Measurements from ENCODE around the gene ASB2. TPM values are rescaled to one million over a fixed set of nuclear protein-coding genes. Genes with fewer than 3 reads are reported as not detected.

ASB2 gene
- total and polyA plus RNA-seq, 2 of the 13 experiments (the other 11 are each of a cell fraction or from before 2014, with no cell fraction given), result 0.82 to 4.1 TPM

GRCh38 chr14:93986955-93987354, 10.6 kb upstream of the ASB2 start (continued):
- no peak for TF ChIP-seq ZBTB37 (CRISPR knock-in tag; IDR thresholded peaks at IDR 0.05)

GRCh38 chr14:93984987-93985410, 8.6 kb upstream of the ASB2 start:
- peaks cover 64% of the 10 kb centered on the region for H3K4me1 ChIP-seq (ENCODE audit: insufficient read depth, low read length)
- H3K27me3 ChIP-seq (ENCODE audit: control insufficient read depth in 1 of 2, insufficient read depth in 2 of 2, low read length in 2 of 2), result peaks cover 0 to 16% of the 10 kb centered on the region in 2 experiments; a peak in 2 of 5 replicates
- intact Hi-C loops (cut with micrococcal nuclease; ENCODE audit: unreplicated experiment), result loop anchor here (1.0 kb wide), 1 partner anchor 16 kb away; no protein-coding TSS in a partner anchor
- no TSS peak for BruUV-seq (replicated peaks)
- no peak overlapping the region for H3K27ac ChIP-seq (ENCODE audit: extremely low read length, insufficient read depth, low read length)
- no peaks in the 10 kb centered on the region for H3K9me3 ChIP-seq (ENCODE audit: low read length)
- peak overlapping the region; percentile 66 for H3K4me2 ChIP-seq (ENCODE audit: low read depth, low read length)
- H2AFZ ChIP-seq (ENCODE audit: low read length), result no peak overlapping the region
- H4K20me1 ChIP-seq (ENCODE audit: insufficient read depth, low read length), result no peaks in the 10 kb centered on the region
- POLR2A ChIA-PET, result interaction anchor here (0.7 to 0.9 kb wide), 3 partner anchors 13 to 43 kb away, joined by 3 read pairs; no protein-coding TSS in a partner anchor
- in situ Hi-C loops (cut with HindIII; ENCODE audit: extremely low pct_ligation_motif_present, low pct_unique_long_range_greater_than_20kb), result no loop called here
- no peaks in the 10 kb centered on the region for H3K36me3 ChIP-seq (replicated peaks in 1 of 2; ENCODE audit: control insufficient read depth in 1 of 2, insufficient read depth in 2 of 2, low read length in 2 of 2)
- DNase-seq (ENCODE audit: low spot score) (peak; percentile 77), FAIRE-seq (peak; percentile 70), ATAC-seq (peak; percentile 75)
- CTCF ChIA-PET (ENCODE audit: low intra/inter-chr PET ratio, low total read pairs), result interaction anchor here (0.6 to 1.6 kb wide), 3 partner anchors 17 to 152 kb away, joined by 3 to 12 read pairs (median 3); no protein-coding TSS in a partner anchor
- 7% methylated on average over 7 of the region's 7 CpGs for WGBS (ENCODE audit: low lambda C conversion rate)
- no peak overlapping the region for H3K9ac ChIP-seq (ENCODE audit: insufficient read depth, low read depth, low read length)
- no peaks in the 10 kb centered on the region for H3K79me2 ChIP-seq (ENCODE audit: insufficient read depth, low read length)
- peak overlapping the region in 1 of 3 experiments; percentile 31; a peak in 1 of 6 replicates for H3K4me3 ChIP-seq (replicated peaks in 1 of 3; ENCODE audit: insufficient read depth in 1 of 3, low read depth in 2 of 3, low read length in 3 of 3)
- TF ChIP-seq NFKB2 (CRISPR knock-in tag; IDR thresholded peaks at IDR 0.05; ENCODE audit: borderline replicate concordance) (no peak), ZNF432 (CRISPR knock-in tag; IDR thresholded peaks at IDR 0.05; ENCODE audit: borderline replicate concordance) (no peak), BRD4 (CRISPR knock-in tag; IDR thresholded peaks at IDR 0.05) (no peak), PBX2 (CRISPR knock-in tag; IDR thresholded peaks at IDR 0.05) (no peak), MTA3 (CRISPR knock-in tag; IDR thresholded peaks at IDR 0.05) (no peak), TAF15 (IDR thresholded peaks at IDR 0.05; ENCODE audit: low read depth, low read length, poor library complexity, severe bottlenecking) (no peak), TGIF2 (CRISPR knock-in tag; IDR thresholded peaks at IDR 0.05) (0 out of 2 replicates have a peak, but pooled peaks have one; percentile 62), PLSCR1 (CRISPR knock-in tag; IDR thresholded peaks at IDR 0.05; ENCODE audit: borderline replicate concordance) (no peak), KLF12 (CRISPR knock-in tag; IDR thresholded peaks at IDR 0.05; ENCODE audit: borderline replicate concordance) (no peak), RXRA (CRISPR knock-in tag; IDR thresholded peaks at IDR 0.05) (no peak), THAP8 (CRISPR knock-in tag; IDR thresholded peaks at IDR 0.05; ENCODE audit: borderline replicate concordance) (no peak), RXRB (CRISPR knock-in tag; IDR thresholded peaks at IDR 0.05; ENCODE audit: borderline replicate concordance) (peak; percentile 36; the same call in 1 of the 2 replicates), ZNF550 (CRISPR knock-in tag; IDR thresholded peaks at IDR 0.05; ENCODE audit: borderline replicate concordance) (no peak), THYN1 (CRISPR knock-in tag; IDR thresholded peaks at IDR 0.05; ENCODE audit: borderline replicate concordance, low read depth) (no peak), ZNF772 (CRISPR knock-in tag; IDR thresholded peaks at IDR 0.05) (peak; percentile 69; the same call in 1 of the 2 replicates), SP4 (CRISPR knock-in tag; IDR thresholded peaks at IDR 0.05) (0 out of 2 replicates have a peak, but pooled peaks have one; percentile 29)
